K562 (cell line): Measurements from ENCODE around the gene CACNA1I. TPM values are rescaled to one million over a fixed set of nuclear protein-coding genes. Genes with fewer than 3 reads are reported as not detected.

Experiments used
- ATAC-seq: fragments of 200-7000 bp; cut with Tn5 transposase; 3 replicates; pipeline ENCODE4 v1.9.1; 2020; ENCODE audit warnings: moderate library complexity
- BruUV-seq: library from RNA; stranded (reverse); fragments of 400-500 nt; replicated peaks from 2 replicates; lab custom pipeline; 2021; lab: Mats Ljungman, UMichigan
- CTCF ChIA-PET: fragments of 300-600 bp; formaldehyde crosslinking; extraction: SDS; loops from one replicate; lab custom pipeline; 2021; ENCODE audit warnings: low intra/inter-chr PET ratio; lab: Yijun Ruan, JAX
- POLR2A ChIA-PET: fragments of 300-600, 350-650 bp; sonication (Branson Sonifier 250); formaldehyde crosslinking; extraction: SDS; loops from one replicate; lab custom pipeline; 2021; ENCODE audit warnings: antibody characterized with exemption, inconsistent platforms; lab: Yijun Ruan, JAX
- DNase-seq, 4 experiments: peaks; one replicate each; pipeline versions ENCODE4 v3.0.0 to v3.0.0-alpha.2; 2011 to 2018; ENCODE audit warnings: low spot score in 3 of 4, mixed read lengths in 3 of 4; ENCODE audit errors: extremely low read depth in 1 of 4
- FAIRE-seq: peaks from 2 replicates; lab custom pipeline; 2011; peaks lifted over from hg19 to GRCh38; lab: Jason Lieb, UNC
- H2AFZ ChIP-seq: 2 replicates; pipeline ENCODE4 v1.6.0; 2011; ENCODE audit warnings: low read depth, low read length, control low read depth, inconsistent platforms
- H3K27ac ChIP-seq: fragments of 200-600 bp; 3 replicates; pipeline ENCODE4 v1.8.0; 2011; ENCODE audit warnings: low read depth, mild to moderate bottlenecking, control low read depth, inconsistent platforms, low read length, moderate library complexity, mixed read lengths; ENCODE audit errors: extremely low read depth
- H3K27me3 ChIP-seq, 2 experiments: fragments of 300-600 bp in 1 of 2; 2 replicates in 1 of 2; 3 replicates in 1 of 2; pipeline versions ENCODE4 v1.6.0 to v1.8.0; 2011; ENCODE audit warnings: inconsistent platforms in 2 of 2, low read length in 2 of 2, mild to moderate bottlenecking in 1 of 2, mixed read lengths in 1 of 2, moderate library complexity in 1 of 2; ENCODE audit not compliant: control insufficient read depth in 2 of 2, insufficient read depth in 2 of 2
- H3K36me3 ChIP-seq: fragments of 300-600 bp; 3 replicates; pipeline ENCODE4 v1.8.0; 2011; ENCODE audit warnings: mild to moderate bottlenecking, low read length, inconsistent platforms; ENCODE audit not compliant: control insufficient read depth, insufficient read depth
- H3K4me1 ChIP-seq, 2 experiments: fragments of 200-600 bp in 1 of 2; replicated peaks in 1 of 2; 2 replicates in 1 of 2; 3 replicates in 1 of 2; pipeline versions ENCODE4 v1.5.1 to v1.8.0; 2011; ENCODE audit warnings: inconsistent platforms in 2 of 2, low read length in 2 of 2, mild to moderate bottlenecking in 1 of 2, mixed read lengths in 1 of 2, moderate library complexity in 1 of 2; ENCODE audit not compliant: control insufficient read depth in 2 of 2, insufficient read depth in 2 of 2
- H3K4me2 ChIP-seq: 2 replicates; pipeline ENCODE4 v1.6.1; 2011; ENCODE audit warnings: low read length, control low read depth, inconsistent platforms, mixed read lengths; ENCODE audit not compliant: insufficient read depth
- H3K4me3 ChIP-seq: fragments of 200-600 bp; sonication (generic), shearing (Covaris generic); 2 replicates; pipeline ENCODE4 v1.5.1; 2016; ENCODE audit warnings: control low read depth, inconsistent platforms
- H3K79me2 ChIP-seq: fragments of 200-600 bp; 3 replicates; pipeline ENCODE4 v1.8.0; 2011; ENCODE audit warnings: low read length, inconsistent platforms; ENCODE audit not compliant: control insufficient read depth, insufficient read depth
- H3K9ac ChIP-seq, 2 experiments: 2 replicates each; pipeline versions ENCODE4 v1.6.0 to v1.6.1; 2011; ENCODE audit warnings: low read depth in 2 of 2, low read length in 2 of 2, control low read depth in 1 of 2, inconsistent platforms in 1 of 2, mild to moderate bottlenecking in 1 of 2, mixed read lengths in 1 of 2; ENCODE audit not compliant: insufficient read depth in 1 of 2
- H3K9me1 ChIP-seq: one replicate; pipeline ENCODE4 v1.6.0; 2011; ENCODE audit warnings: inconsistent platforms, mild to moderate bottlenecking, low read length, moderate library complexity; ENCODE audit not compliant: control insufficient read depth, insufficient read depth
- H3K9me3 ChIP-seq: replicated peaks from 2 replicates; pipeline ENCODE4 v1.5.1; 2011; ENCODE audit warnings: low read depth, low read length, inconsistent platforms; ENCODE audit not compliant: control insufficient read depth, insufficient read depth
- H4K20me1 ChIP-seq: replicated peaks from 2 replicates; pipeline ENCODE4 v1.6.1; 2011; ENCODE audit warnings: low read length, inconsistent platforms, mixed read lengths; ENCODE audit not compliant: control insufficient read depth, insufficient read depth
- CBFB ChIP-seq: sonication (generic); formaldehyde crosslinking; IDR thresholded peaks from 2 replicates; pipeline ENCODE4 v1.4.0; 2020; ENCODE audit warnings: mild to moderate bottlenecking, missing genetic modification reagents
- ELF1 ChIP-seq: fragments of 200-800 bp; sonication (Bioruptor generic); IDR thresholded peaks from 2 replicates; pipeline ENCODE4 v1.6.1; 2016; ENCODE audit warnings: missing genetic modification characterization, missing compliant biosample characterization
- FOSL1 ChIP-seq: fragments of 200-800 bp; sonication (Bioruptor generic); conservative IDR thresholded peaks from 2 replicates; pipeline ENCODE4 v1.6.1; 2016; ENCODE audit warnings: missing genetic modification characterization, missing compliant biosample characterization
- MEIS2 ChIP-seq: fragments of 450-650 bp; IDR thresholded peaks from 2 replicates; pipeline ENCODE4 v1.6.1; 2014; ENCODE audit warnings: mild to moderate bottlenecking; ENCODE audit not compliant: partially characterized antibody
- RBM14 ChIP-seq: fragments of 200-400 bp; formaldehyde crosslinking; IDR thresholded peaks from 2 replicates; pipeline ENCODE4 v1.6.1; 2018; ENCODE audit warnings: low read depth, mild to moderate bottlenecking, low read length, moderate library complexity, borderline replicate concordance; ENCODE audit not compliant: insufficient read depth
- TAL1 ChIP-seq: fragments of 450-650 bp; IDR thresholded peaks from 2 replicates; pipeline ENCODE4 v1.6.1; 2016; ENCODE audit warnings: mild to moderate bottlenecking
- ZKSCAN1 ChIP-seq: fragments of 150-350 bp; IDR thresholded peaks from 2 replicates; pipeline ENCODE4 v1.6.1; 2016; ENCODE audit warnings: low read depth, low read length
- WGBS: fragments of 100-300 bp; shearing (Covaris generic); methylation state at CpG from one replicate; pipeline ENCODE4 v1.1.6; 2016; ENCODE audit warnings: low coverage, mixed read lengths; ENCODE audit not compliant: insufficient coverage; ENCODE audit errors: missing lambda C conversion rate; 5-methylcytosine and 5-hydroxymethylcytosine counted together
- in situ Hi-C: fragments of 300-500 bp; cut with MboI; formaldehyde crosslinking; loops from 4 replicates; pipeline ENCODE4 v1.15.0; 2018; ENCODE audit warnings: inconsistent platforms, mixed read lengths
- intact Hi-C: fragments of 100-400 bp; cut with micrococcal nuclease; formaldehyde crosslinking; loops from 2 replicates; pipeline ENCODE4 v1.14.2; 2022
- polyA plus RNA-seq, 8 experiments: library from polyadenylated mRNA; depleted of rRNA in 4 of 8; stranded (reverse) in 5 of 8; unstranded in 3 of 8; fragments of >200 nt; fragmentation: Nextera tagmentation in 2 of 8; fragmentation: Illumina TruSeq in 1 of 8; extraction: Ambion mirVana in 2 of 8; extraction: Trizol in 1 of 8; gene quantifications; 2 replicates each; pipeline versions ENCODE4 v1.2.1 to v1.2.3, GENCODE V29; 2011 to 2014; ENCODE audit warnings: inconsistent platforms in 1 of 8, missing spikeins in 1 of 8
- total RNA-seq, 7 experiments: library from RNA; depleted of rRNA in 6 of 7; stranded (reverse); fragments of >200 nt in 6 of 7; fragmentation: Illumina TruSeq in 2 of 7; extraction: Trizol in 2 of 7; gene quantifications; 2 replicates each; pipeline versions ENCODE4 v1.2.1 to v1.2.3, GENCODE V29; 2011 to 2021; ENCODE audit warnings: low replicate concordance in 1 of 7
- TF ChIP-seq, protein P1 (sequence below), 2 experiments: IDR thresholded peaks; 2 replicates each; pipeline ENCODE4 v1.6.1; 2012; ENCODE audit warnings: improper control_type of control experiment in 2 of 2, low read depth in 2 of 2, low read length in 2 of 2, borderline replicate concordance in 1 of 2

Gene CACNA1I
- total and polyA plus RNA-seq, 9 of the 15 experiments (the other 6 are each of a cell fraction or from before 2014, with no cell fraction given): 0.01 to 0.79 (median 0.32) TPM; not detected in 1

DNA sequence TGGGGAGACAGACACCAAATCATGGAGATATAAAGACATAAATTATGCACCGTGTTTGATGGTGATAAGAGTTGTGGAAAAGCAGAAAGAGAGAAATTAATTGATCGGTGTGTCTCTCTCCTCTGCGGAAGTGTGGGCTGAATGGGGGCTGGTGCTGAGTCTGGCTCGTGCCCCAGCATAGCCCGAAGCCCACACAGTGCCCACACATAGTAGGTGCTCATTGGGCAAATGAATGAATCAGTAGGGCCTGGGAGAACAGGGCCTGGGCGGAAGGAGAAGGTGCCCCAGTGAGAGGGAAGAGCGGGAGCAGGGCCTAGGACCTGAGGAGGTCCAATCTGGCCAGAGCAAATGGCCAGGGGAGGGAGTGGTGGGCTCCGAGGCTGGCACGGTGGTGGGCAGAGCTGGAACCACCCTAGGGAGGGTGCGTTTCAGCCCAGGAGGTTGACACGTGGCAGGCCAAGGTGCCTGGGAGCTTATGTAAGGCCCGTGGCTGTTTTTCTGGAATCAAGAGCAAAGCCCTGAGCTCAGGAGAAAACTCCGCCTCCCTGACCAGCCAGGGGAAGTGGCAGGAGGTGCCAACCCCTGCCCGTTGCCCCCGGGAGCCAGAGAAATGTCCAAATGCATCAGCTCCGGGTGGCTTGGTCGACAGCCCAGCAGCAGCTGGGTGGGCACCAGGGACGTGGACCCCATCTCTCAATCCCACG, 2.1 kb upstream of the CACNA1I start:
- H2AFZ ChIP-seq: no peak overlapping the region
- no peak overlapping the region for H3K4me2 ChIP-seq
- H3K9me1 ChIP-seq: no peaks in the 10 kb centered on the region
- ChIA-PET POLR2A (no interaction called here), CTCF (no interaction called here)
- BruUV-seq: no TSS peak
- ATAC-seq (no peak), DNase-seq (no peak), FAIRE-seq (no peak)
- WGBS: 32% methylated on average over 15 of the region's 19 CpGs
- no peaks in the 10 kb centered on the region for H3K9me3 ChIP-seq
- intact Hi-C loops: no loop called here
- H3K27me3 ChIP-seq: no peaks in the 10 kb centered on the region
- no peaks in the 10 kb centered on the region for H3K36me3 ChIP-seq
- H3K4me1 ChIP-seq: peaks cover 0 to 27% of the 10 kb centered on the region in 2 experiments; a peak in 3 of 5 replicates
- H3K79me2 ChIP-seq: no peaks in the 10 kb centered on the region
- TF ChIP-seq FOSL1 (tag): no peak
- no peak for TF ChIP-seq RBM14
- TF ChIP-seq TAL1: no peak
- TF ChIP-seq CBFB (CRISPR knock-in tag): no peak
- TF ChIP-seq MEIS2: peak; percentile 46
- TF ChIP-seq ELF1 (tag): no peak
- TF ChIP-seq ZKSCAN1: peak; percentile 61; the same call in 1 of the 2 replicates
- TF ChIP-seq, protein P1, sequence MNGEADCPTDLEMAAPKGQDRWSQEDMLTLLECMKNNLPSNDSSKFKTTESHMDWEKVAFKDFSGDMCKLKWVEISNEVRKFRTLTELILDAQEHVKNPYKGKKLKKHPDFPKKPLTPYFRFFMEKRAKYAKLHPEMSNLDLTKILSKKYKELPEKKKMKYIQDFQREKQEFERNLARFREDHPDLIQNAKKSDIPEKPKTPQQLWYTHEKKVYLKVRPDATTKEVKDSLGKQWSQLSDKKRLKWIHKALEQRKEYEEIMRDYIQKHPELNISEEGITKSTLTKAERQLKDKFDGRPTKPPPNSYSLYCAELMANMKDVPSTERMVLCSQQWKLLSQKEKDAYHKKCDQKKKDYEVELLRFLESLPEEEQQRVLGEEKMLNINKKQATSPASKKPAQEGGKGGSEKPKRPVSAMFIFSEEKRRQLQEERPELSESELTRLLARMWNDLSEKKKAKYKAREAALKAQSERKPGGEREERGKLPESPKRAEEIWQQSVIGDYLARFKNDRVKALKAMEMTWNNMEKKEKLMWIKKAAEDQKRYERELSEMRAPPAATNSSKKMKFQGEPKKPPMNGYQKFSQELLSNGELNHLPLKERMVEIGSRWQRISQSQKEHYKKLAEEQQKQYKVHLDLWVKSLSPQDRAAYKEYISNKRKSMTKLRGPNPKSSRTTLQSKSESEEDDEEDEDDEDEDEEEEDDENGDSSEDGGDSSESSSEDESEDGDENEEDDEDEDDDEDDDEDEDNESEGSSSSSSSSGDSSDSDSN (IDR thresholded peaks at IDR 0.05; ENCODE audit: borderline replicate concordance in 1 of 2, low read depth in 2 of 2, low read length in 2 of 2): no peak
- H3K27ac ChIP-seq: no peak overlapping the region
- no peak overlapping the region for H3K4me3 ChIP-seq
- in situ Hi-C loops: no loop called here
- H4K20me1 ChIP-seq: no peaks in the 10 kb centered on the region
- H3K9ac ChIP-seq: no peak overlapping the region
